GM12864 (cell line): ENCODE measurements around the gene ADAM19.

ENCODE experiments used
- DNase-seq: peaks from one replicate; pipeline ENCODE4 v3.0.0-alpha.2; 2011; ENCODE audit warnings: low read depth
- H3K4me3 ChIP-seq: 2 replicates; pipeline ENCODE4 v1.5.1; 2011; ENCODE audit warnings: mild to moderate bottlenecking, low read depth, low read length, control low read depth
- CTCF ChIP-seq: IDR thresholded peaks from 2 replicates; pipeline ENCODE4 v1.5.1; 2011; ENCODE audit warnings: low read depth, mild to moderate bottlenecking, moderate library complexity, low read length, control low read depth, inconsistent platforms; ENCODE audit errors: missing control alignments

ADAM19 gene

DNA sequence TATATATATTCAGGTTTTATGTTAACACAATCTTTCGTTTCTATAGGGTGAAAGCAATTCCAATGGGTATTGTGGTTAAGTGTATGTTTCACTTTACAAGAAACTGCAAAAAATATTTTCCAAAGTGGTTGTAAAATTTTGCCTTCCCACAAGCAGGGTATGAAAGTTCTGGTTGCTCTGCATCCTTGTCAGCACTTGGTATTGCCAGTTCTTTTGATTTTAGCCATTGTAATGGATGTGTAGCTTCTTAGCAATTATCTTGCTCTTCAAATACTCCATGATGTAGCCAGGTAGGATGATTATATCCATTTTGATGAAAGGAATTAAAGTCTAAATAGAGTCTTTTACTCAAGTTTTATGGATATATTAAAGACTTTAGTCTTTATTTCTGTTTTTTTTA is 9.1 kb upstream of the ADAM19 start:
- TF ChIP-seq CTCF: no peak
- H3K4me3 ChIP-seq: no peak overlapping the region
- no peak for DNase-seq

GRCh38 chr5:157582731-157583620 is 7.4 kb upstream of the ADAM19 start:
- no peak for TF ChIP-seq CTCF
- no peak for DNase-seq
- H3K4me3 ChIP-seq: no peak overlapping the region

DNA sequence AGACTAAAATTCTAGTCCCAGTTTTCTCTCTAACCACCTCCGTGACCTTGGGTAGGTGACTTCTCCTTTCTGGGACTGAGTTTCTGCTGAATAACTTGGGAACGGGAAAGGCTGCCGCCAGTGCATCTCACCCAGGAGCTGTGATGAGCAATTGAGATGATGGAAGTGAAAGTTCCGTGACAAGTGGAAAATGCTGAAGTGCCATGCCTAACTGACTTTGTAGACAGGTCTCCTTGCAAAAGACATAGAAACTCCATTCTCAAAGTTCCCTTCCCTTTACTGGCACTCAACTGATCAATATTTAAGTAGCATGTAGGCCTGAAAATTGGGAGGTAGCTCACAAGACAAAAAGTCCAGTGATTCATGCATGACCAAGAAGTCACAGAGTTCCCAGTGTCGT is 6.3 kb upstream of the ADAM19 start:
- H3K4me3 ChIP-seq: no peak overlapping the region
- TF ChIP-seq CTCF: no peak
- no peak for DNase-seq

DNA sequence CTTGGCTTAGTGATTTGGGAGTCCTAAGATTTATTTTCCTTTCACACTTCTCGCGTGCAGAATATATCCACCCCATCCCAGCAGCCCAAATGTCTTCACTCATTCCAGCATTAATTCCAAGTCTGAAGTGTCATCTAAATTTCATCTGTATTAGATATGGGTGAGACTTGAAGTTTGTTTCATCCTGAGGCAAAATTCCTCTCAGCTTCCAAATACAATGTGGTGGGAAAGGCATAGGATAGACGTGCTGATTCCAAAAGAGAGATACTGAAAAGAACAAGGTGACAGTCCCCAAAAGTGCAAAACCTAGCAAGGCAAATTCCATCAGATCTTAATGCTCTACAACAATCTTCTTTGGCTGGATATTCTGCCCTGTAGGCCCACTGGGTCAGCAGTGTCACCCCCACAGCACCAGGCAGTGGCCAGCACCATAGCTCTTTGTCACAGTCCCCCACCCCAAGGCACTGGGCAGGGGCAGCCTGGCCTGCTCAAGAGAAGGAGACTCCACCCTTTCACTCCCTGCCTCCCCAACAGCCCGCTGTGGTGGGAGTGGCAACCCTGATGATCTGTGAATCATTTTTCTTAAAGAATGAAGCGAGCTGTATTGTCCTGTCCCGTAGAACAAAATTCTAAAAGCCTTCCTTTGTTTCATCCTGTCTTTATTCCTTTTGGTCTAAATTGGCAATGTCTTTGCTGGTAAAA is 2.7 kb upstream of the ADAM19 start:
- H3K4me3 ChIP-seq: no peak overlapping the region
- DNase-seq: no peak
- TF ChIP-seq CTCF: no peak

DNA sequence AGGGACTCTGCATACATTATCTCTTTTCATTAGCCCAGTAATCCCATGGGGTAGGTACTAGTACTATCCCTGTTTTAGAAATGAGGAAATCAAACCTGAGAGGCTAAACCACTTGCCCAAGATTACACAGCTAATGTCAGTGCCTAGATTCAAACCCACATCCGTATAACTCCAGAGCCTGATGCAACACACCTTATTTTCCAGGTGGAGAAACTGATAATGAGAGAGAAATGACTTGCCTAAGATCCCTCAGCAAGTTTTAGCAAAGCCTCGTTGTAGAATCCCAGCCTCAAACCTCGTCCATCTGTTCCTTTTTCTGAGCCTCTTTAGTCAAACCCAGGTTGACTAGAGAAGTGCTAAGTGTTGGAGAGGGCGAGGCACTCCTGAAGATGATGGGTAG is 1.1 kb upstream of the ADAM19 start:
- no peak overlapping the region for H3K4me3 ChIP-seq
- DNase-seq: no peak
- TF ChIP-seq CTCF: no peak

- H3K4me3 ChIP-seq: peak overlapping the region; percentile 84
- no peak for DNase-seq
- no peak for TF ChIP-seq CTCF
Observed at GRCh38 chr5:157574456-157575380, 857 bp downstream of the ADAM19 start.
